CMK (cell line): ENCODE results near the gene PRELID3B.

Source experiments
- DNase-seq: peaks from one replicate; pipeline ENCODE4 v3.0.0-alpha.2; 2010; ENCODE audit warnings: low read depth

Gene PRELID3B

DNA sequence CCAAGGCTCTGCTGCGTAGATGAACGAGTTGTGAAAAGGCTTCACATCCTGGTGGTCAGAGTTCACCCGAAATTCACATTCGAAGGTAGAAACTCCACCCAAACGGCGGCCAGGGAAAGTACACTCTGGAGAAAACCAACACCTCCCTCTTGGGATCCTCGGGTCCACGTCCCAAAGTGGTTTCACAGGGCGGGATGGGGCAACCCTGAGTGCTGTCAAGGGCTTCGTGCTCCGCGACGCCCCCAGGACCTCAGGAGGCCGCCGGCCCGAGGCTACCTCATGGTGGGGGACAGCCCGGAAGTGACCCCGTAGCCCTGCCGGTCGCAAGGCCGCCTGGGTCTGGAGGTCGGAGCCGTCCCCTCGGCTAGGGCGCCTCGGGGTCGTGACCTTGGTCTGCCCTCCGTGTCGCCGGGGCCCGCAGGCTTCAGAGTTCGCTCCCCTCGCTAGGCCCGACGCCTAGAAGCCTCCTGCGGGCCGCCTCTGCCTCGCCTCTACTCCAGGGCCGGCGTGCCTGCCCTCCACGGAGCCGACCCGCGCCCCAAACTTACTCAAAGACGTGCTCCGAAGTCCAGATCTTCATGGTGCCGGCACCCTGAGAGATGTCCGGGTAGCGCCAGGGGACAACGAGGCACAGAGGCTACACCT, at the start of gene PRELID3B:
TSS of gene PRELID3B (minus strand) at position 636 of the 645 bp plus-strand sequence. CDS start at position 580, 56 bp downstream.
- no peak for DNase-seq

GRCh38 chr20:59087829-59088433, 45.3 kb upstream of the PRELID3B start:
- peak; percentile 18 for DNase-seq

DNA sequence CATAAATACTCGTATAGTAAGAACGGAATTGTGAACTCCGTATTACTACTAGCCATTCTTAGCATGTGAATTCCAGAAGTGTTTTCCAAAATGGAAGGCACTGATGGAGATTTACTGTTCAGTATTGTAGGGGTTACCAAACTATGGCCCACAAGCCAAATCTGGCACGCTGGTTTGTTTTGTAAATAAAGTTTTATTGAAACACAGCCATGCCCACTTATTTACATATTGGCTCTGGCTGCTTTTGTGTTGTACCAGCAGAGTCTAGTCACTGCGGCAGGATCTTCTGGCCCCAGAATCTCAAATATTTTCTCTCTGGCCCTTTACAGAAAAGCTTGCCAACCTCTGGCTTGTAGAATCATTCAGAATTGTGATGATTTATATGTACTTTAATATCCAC, 44.3 kb upstream of the PRELID3B start:
- DNase-seq = no peak

DNA sequence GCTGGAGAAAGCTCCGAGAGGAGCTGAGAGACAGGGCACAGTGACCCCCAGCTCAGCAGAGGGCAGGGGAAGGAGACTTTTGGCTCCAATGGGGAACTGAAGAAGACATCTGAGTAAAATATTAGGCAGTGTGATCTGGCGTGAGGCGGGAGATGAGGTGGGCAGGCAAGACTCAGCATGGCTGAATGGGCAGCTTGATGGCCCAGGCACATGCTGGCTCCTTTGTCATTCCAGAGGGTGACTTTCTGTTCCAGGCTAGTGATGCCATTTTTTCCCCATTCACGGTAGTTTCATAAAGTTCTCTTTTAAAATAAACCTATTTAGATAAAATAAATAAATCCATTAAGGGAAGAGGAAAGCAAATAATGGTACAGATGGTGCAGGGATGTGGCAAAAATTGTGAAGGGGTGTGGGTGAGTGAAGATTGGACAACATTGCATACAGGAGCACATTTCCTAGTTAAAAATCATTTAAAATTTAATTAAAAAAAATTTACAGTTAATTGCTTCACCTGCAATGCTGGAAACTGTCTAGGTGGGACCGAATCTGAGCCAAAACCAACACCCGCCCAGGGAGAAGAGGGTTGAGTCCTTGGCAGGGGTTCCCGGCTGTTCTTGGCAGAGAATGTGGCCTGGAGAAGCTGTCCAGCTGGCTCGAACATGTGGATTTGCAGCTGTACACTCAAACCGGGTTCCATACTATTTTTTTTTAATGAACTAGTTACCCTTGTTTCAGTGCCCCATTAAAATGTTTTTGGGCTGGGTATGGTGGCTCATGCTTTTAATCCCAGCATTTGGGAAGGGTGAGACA, 41.7 kb upstream of the PRELID3B start:
- DNase-seq = no peak

- no peak for DNase-seq
Observed at GRCh38 chr20:59082981-59083380, 40.4 kb upstream of the PRELID3B start.

GRCh38 chr20:59082077-59082740, 39.6 kb upstream of the PRELID3B start:
- DNase-seq = no peak

DNA sequence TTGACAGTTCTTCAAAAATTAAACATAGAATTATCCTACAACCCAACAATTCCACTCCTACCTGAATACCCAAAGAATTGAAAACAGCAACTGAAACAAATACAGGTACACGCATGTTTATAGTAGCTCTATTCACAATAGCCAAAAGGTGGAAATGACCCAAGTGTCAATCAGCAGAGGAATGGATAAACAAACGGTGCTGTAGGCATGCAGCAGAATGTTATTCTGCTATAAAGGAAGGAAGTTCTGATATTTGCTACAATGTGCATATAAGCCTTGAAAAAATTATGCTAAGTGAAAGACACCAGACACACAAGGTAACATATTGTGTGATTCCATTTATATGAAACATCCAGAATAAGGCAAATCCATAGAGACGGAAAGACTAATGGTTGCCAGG, 38.5 kb upstream of the PRELID3B start:
- DNase-seq = no peak

DNA sequence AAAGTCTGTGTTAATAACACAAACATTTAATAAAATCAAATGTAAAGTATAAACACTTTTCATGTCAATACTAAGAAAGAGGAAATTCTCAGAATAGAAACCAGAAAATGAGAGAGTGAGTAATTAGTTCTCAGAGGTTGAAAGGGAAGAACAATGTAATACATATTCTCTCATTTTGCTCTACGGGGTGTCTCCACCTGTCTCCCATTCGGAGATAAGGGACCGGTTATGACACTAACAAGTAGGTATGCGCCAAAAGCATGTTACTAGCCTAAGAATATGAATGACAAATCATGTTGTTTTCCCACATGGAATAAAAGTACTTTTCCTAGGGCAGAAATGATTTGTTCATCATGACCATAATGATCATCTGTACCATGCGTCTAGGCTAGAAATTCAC, 35.6 kb upstream of the PRELID3B start:
- no peak for DNase-seq

DNA sequence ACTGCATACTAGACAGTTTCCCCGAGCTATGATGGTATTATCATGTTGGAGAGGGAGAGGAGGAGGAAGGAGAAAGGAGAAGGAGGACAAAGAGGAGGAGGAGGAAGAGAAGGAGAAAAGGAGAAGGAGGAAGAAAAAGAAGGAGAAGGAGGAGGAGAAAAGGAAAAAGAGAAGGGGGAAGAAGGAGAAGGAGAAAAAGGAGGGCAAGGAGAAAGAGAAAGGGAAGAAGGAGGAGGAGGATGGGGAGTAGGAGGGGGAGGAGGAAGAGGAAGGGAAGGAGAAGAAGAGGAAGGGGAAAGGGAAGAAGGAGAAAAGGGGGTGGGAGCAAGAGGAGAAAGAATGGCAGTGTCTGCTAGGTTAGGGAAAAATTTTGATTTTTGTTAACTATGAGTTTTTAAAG, 35.1 kb upstream of the PRELID3B start:
- DNase-seq = no peak

GRCh38 chr20:59075934-59076508, 33.4 kb upstream of the PRELID3B start:
- DNase-seq = no peak

- no peak for DNase-seq
Observed at GRCh38 chr20:59074456-59074855, 31.9 kb upstream of the PRELID3B start.

DNA sequence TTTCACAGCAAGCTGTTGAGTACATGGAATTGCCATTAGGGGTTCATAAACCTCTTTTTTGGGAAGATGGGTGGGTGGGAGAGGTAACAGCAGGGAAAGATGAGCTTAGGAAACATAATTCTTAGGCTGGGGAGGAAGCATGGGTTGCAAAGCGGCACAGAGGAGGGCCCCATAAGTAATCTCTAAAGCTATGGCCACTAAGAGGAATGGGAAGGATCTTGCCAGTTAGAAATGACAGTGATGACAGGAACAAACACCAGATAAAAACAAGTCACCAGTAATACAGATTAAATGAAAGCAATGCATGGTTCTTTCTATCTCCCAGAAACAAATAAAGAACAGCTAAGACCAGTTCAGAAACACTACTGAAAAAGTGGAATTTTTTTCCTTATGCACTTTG, 31.0 kb upstream of the PRELID3B start:
- no peak for DNase-seq

DNA sequence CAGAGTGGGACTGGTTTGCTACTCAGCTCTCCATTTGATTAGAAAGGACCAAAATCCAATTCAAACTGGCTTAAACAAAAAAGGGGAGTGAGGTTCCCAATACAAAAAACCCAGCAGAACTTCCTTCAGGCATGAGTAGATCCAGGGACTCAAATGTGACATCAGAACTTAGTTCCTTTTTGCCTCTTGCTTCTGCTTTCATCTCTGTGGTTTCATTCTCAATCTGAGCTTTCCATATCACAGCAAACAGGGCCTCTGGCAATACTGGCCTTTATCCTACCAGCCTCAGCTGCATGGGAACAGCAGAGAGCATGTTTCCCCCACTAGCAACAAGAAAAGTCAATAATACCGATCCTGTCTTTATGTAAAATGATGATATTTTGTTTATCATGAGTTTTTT, 28.6 kb upstream of the PRELID3B start:
- no peak for DNase-seq

- no peak for DNase-seq
Observed at GRCh38 chr20:59069026-59069425, 26.4 kb upstream of the PRELID3B start.

DNA sequence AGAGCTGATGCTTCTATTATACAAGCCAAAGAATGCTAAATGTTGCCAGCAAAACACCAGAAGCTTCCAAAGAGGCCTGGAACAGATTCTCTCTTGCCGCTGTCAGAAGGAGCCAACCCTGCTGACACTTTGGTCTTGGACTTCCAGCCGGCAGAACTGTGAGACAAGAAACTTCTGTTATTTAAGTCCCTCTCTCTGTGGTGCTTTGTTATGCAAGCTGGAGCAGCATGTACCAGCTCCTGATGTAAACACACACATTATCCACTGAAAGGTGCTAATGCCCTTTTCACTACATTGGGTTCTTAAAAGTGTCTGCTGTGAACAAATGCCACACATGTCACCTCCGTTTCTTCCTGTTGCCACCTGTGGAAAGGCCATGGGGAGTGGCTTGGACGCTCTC, 25.9 kb upstream of the PRELID3B start:
- no peak for DNase-seq

GRCh38 chr20:59064214-59064722, 21.7 kb upstream of the PRELID3B start:
- no peak for DNase-seq

DNA sequence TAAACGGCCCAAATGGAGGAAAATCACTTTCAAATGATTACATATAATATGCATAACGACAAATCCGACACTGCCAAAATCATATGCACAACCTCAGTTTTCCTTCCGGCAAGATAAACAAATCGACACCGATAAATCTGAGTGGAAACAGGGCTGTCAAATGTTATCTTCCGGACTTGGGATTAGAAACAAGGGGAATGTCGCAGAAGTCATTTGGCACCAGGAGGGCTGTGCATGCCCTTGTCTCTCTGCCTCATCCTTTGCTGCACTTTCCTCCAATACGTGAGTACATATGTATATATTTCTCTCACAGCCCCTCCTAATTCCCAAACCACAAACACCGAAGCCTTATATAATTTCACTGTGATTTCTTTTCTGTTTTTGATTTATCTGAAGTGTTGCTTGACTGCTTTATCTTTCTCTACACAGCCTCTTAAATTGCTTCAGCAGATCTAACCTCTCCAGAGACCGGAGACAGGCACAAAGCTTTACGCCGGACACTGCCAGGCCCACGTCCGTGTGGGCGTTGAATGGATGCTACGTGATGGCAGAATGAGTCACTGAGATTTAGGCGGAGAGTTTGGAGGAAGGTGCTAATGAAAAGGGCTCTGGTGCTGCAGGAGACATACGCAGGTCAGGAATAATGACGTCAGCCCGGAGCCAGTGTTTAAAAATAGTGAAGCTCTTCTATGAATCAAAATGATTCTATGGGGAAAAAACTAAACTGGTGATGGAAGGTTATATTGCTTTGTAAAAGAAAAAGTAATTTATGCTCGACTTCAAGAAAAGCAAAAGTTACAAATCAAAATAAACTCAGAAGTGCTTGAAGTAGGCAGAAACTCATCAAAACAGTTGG, 21.0 kb upstream of the PRELID3B start:
- no peak for DNase-seq

DNA sequence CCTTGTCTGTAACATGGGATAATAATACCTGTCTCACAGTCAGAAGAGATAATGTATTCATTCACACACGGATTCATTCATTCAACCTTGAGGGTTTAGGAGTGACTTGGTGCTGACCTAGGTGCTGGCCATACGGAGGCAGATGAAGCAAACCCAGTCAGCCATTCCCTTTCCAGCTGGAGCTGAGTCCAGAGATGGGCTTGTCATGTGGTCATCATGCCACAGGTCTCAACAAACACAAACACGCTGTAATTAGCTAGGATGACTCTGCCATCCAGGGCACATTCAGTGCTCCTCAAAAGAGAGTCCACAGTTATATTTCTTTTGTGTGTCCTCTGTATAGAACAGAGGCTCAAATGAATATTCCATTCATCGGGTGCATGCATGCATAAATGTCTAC, 19.5 kb upstream of the PRELID3B start:
- DNase-seq = no peak

GRCh38 chr20:59055302-59055701, 12.7 kb upstream of the PRELID3B start:
- no peak for DNase-seq

GRCh38 chr20:59051666-59052185, 9.1 kb upstream of the PRELID3B start:
- no peak for DNase-seq

- DNase-seq = no peak
Observed at GRCh38 chr20:59050437-59050836, 7.9 kb upstream of the PRELID3B start.
